HG03439 (cell line): Measurements from ENCODE around the gene TELO2.

Experiments
- ATAC-seq: cut with Tn5 transposase; IDR thresholded peaks from one replicate; pipeline ENCODE4 v1.9.1; 2021; ENCODE audit warnings: mild to moderate bottlenecking, moderate library complexity; ENCODE audit not compliant: unreplicated experiment

Gene TELO2

DNA sequence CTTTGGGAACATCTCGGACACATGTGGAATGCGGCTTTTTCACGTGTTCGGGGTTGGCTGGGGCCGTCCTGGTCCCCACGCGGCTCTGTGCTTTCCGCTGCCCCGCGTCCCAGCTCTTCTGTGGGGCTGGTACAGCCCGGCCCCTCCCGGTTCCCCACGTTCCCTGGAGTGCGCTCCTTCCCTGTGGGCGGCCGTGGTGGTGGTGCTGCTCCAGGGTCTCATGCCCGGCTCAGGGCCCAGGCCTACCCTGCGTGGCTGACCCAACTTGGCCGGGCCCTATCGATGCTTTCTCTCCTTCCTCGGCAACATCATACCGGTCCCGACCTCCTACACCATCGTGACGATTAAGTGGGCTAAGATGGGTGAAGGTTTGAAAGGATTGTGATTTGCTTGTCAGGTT, 3.3 kb downstream of the TELO2 start:
- ATAC-seq = no peak

DNA sequence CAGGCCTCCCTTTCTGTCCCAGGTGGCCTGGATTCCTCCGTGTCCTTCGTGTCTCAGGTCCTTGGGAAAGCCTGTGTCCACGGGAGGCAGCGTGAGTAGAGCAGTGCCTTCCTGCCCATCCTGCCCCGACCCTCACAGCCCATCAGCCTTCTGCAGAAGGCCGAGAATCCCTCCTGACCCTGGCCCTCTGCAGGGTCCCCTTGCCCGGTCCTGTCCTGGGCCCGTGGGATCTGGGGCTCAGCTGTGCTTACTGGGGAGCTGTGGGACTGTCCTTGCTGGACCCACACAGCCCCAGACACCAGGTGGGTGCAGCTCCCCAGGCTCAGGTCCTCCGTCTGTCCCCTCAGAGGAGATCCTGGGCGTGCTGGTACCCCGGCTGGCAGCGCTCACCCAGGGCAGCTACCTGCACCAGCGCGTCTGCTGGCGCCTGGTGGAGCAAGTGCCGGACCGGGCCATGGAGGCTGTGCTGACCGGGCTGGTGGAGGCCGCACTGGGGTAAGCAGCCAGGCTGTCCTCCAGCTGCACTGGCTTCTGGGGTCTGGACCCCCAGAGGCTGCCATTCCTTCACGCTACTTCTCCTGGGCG, 3.9 kb downstream of the TELO2 start:
- ATAC-seq = no peak

GRCh38 chr16:1498899-1499676, 5.9 kb downstream of the TELO2 start:
- ATAC-seq = no peak

GRCh38 chr16:1499756-1500464, 6.8 kb downstream of the TELO2 start:
- ATAC-seq = no peak

- ATAC-seq = no peak
Measured at GRCh38 chr16:1500465-1501150, 7.4 kb downstream of the TELO2 start.

DNA sequence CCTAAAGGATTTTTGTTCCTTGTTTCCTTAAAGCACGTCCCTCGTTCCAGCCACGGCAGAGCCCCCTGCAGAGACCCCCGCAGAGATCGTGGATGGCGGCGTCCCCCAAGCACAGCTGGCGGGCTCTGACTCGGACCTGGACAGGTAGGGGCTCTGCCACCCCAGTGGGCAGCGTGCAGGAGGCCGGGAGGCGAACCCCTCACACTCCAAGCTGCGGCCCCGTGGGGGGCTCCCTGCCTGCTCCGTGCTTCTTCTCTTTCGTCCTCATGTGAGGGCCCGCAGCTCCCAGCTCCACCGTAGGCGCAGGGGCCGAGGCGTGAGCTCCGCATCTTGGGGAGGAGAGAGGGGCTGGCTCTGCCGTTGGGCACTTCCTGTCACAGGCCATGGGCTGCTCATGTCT, 8.5 kb downstream of the TELO2 start:
- ATAC-seq = no peak

DNA sequence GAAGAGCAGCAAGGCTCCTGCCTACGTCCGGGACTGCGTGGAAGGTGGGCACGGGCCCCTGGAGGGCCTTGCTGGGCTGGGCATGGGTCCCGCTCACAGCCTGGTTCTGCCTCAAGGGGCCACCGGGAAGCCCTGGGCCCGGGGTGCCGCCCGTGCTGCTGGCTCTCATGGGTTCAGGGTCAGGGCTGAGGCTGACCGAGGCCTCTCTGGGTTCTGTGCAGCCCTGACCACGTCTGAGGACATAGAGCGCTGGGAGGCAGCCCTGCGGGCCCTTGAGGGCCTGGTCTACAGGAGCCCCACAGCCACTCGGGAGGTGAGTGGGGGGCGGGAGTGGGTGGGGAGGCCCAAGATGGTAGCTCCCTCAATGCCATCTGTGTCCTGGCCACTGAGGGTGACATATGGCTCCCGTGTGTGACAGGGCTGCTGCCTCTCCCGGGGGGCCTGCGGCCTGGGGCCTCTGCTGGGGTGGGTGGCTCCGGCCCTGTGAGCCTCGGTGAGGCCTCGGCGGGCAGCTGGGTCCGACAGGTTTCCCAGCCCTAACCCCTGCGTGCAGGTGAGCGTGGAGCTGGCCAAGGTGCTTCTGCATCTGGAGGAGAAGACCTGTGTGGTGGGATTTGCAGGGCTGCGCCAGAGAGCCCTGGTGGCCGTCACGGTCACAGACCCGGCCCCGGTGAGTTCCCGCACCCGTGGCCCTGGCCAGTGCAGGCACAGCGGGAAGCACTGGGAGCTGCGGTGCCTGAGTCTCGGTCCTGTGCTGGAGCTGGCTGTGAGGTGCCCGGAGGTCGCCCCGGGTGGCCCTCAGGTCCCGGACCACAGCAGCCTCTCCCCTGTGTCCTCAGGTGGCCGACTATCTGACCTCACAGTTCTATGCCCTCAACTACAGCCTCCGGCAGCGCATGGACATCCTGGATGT, 9.2 kb downstream of the TELO2 start:
- no peak for ATAC-seq

- ATAC-seq = no peak
Measured at GRCh38 chr16:1503110-1503955, 10.2 kb downstream of the TELO2 start.

- no peak for ATAC-seq
Measured at GRCh38 chr16:1505073-1505844, 12.1 kb downstream of the TELO2 start.

- ATAC-seq = no peak
Measured at GRCh38 chr16:1505912-1506311, 12.8 kb downstream of the TELO2 start.

- ATAC-seq = no peak
Measured at GRCh38 chr16:1506494-1507213, 13.5 kb downstream of the TELO2 start.

DNA sequence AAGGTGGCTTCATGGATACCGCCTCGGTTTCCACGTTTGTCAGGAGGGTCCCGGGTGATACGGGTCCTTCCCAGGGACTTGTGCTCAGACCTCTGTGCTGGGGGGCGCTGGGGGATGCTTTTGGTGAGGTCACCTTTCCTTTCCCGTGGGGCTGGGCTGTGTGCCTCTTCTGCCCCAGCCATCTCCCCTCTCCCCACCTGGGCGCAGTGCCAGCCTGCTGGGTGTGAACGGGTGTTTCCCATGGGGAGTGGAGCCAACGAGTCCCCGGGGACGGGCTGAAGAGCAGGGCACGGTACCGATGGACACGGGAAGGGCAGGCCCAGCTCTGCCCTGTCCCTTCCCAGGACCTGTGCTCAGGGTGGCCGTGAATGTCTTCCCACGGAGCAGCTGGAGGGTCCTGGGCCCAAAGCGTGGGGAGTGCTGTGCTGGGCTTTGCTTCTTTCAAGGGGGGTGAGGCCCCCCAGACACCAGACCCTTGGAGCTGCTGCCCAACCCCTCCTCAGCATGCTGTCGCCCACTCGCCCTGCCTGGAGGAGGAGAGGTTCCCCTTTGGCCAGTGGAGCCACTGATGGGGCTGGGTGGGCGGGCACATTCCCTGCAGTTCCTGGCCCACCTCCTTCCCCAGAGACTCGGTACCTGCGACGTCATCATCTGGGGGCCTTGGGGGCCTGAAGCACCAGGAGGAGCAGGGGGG, 15.5 kb downstream of the TELO2 start:
- ATAC-seq = no peak

GRCh38 chr16:1509307-1510221, 16.4 kb downstream of the TELO2 start:
- ATAC-seq = no peak

- ATAC-seq = no peak
Measured at GRCh38 chr16:1510272-1510671, 17.1 kb downstream of the TELO2 start.

DNA sequence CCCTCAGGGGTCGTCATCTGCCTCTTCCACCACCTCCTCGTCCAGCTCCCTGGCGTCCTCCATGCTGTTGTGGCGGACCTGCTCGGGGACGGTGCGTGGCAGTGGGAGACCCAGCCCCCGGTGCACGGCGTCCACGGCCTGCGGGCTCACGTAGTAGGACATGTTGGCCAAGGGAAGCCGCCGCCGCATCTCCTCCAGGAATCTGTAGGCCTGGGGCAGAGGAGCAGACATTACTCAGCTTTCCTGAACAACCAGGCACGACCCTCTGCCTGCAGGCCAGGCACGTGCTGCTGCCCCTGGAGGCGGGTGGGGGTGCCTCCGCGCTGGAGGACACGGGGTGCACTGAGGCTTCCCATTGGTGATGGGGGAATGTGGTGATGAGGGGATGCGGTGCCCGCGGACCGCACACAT, 17.8 kb downstream of the TELO2 start:
- no peak for ATAC-seq
